GM12878 (cell line): ENCODE results near the gene TNFAIP3. TPM values are rescaled to one million over a fixed set of nuclear protein-coding genes. Genes with fewer than 3 reads are reported as not detected.

Experiments used
- BCL11A ChIP-seq: IDR thresholded peaks from 2 replicates; pipeline ENCODE4 v1.6.1; 2011; ENCODE audit warnings: low read depth, low read length
- BHLHE40 ChIP-seq, 2 experiments: fragments of 450-650 bp in 1 of 2; IDR thresholded peaks; 2 replicates each; pipeline ENCODE4 v1.6.1; 2011 to 2017; ENCODE audit warnings: low read depth in 2 of 2, borderline replicate concordance in 1 of 2, improper control_type of control experiment in 1 of 2, low read length in 1 of 2, mild to moderate bottlenecking in 1 of 2
- ESRRA ChIP-seq: IDR thresholded peaks from 2 replicates; pipeline ENCODE4 v1.6.1; 2012; ENCODE audit warnings: mild to moderate bottlenecking, low read length, improper control_type of control experiment
- HDGF ChIP-seq: fragments of 450-650 bp; IDR thresholded peaks from 2 replicates; pipeline ENCODE4 v1.6.1; 2016; ENCODE audit warnings: antibody characterized with exemption
- KLF5 ChIP-seq: fragments of 450-650 bp; IDR thresholded peaks from 2 replicates; pipeline ENCODE4 v1.6.1; 2014; ENCODE audit warnings: mild to moderate bottlenecking; ENCODE audit not compliant: partially characterized antibody
- MTA2 ChIP-seq: fragments of 450-650 bp; IDR thresholded peaks from 2 replicates; pipeline ENCODE4 v1.6.1; 2016; ENCODE audit warnings: low read depth, mild to moderate bottlenecking, moderate library complexity
- NBN ChIP-seq: fragments of 450-650 bp; IDR thresholded peaks from 2 replicates; pipeline ENCODE4 v1.6.1; 2016
- NFXL1 ChIP-seq: fragments of 450-650 bp; IDR thresholded peaks from 2 replicates; pipeline ENCODE4 v1.6.1; 2017; ENCODE audit warnings: antibody characterized with exemption, mild to moderate bottlenecking, borderline replicate concordance
- PAX5 ChIP-seq: IDR thresholded peaks from 2 replicates; pipeline ENCODE4 v1.6.1; 2011; ENCODE audit warnings: low read depth, low read length, borderline replicate concordance
- PAX8 ChIP-seq: fragments of 450-650 bp; IDR thresholded peaks from 2 replicates; pipeline ENCODE4 v1.6.1; 2017; ENCODE audit warnings: mild to moderate bottlenecking, moderate library complexity
- POLR2AphosphoS5 ChIP-seq: IDR thresholded peaks from 2 replicates; pipeline ENCODE4 v1.6.1; 2011; ENCODE audit warnings: mild to moderate bottlenecking, low read length, inconsistent platforms
- RAD51 ChIP-seq: fragments of 450-650 bp; IDR thresholded peaks from 2 replicates; pipeline ENCODE4 v1.6.1; 2016; ENCODE audit warnings: moderate library complexity, mild to moderate bottlenecking, inconsistent platforms
- RB1 ChIP-seq: fragments of 450-650 bp; formaldehyde crosslinking; IDR thresholded peaks from 2 replicates; pipeline ENCODE4 v1.6.1; 2017; ENCODE audit warnings: mild to moderate bottlenecking, borderline replicate concordance
- SREBF2 ChIP-seq: IDR thresholded peaks from 2 replicates; pipeline ENCODE4 v1.6.1; 2012; ENCODE audit warnings: mild to moderate bottlenecking, low read length
- STAT3 ChIP-seq: IDR thresholded peaks from 2 replicates; pipeline ENCODE4 v1.6.1; 2011; ENCODE audit warnings: low read depth, low read length, improper control_type of control experiment
- TBL1XR1 ChIP-seq: IDR thresholded peaks from 2 replicates; pipeline ENCODE4 v1.6.1; 2012; ENCODE audit warnings: low read depth, low read length, improper control_type of control experiment
- ZBED1 ChIP-seq: IDR thresholded peaks from 2 replicates; pipeline ENCODE4 v1.6.1; 2016; ENCODE audit warnings: borderline replicate concordance
- ZNF622 ChIP-seq: fragments of 450-650 bp; IDR thresholded peaks from 2 replicates; pipeline ENCODE4 v1.6.1; 2017; ENCODE audit warnings: mild to moderate bottlenecking, inconsistent platforms
- polyA plus RNA-seq, 11 experiments: library from polyadenylated mRNA; depleted of rRNA in 4 of 11; unstranded in 6 of 11; stranded (reverse) in 5 of 11; fragments of >200 nt; fragmentation: Nextera tagmentation in 4 of 11; fragmentation: Illumina TruSeq in 1 of 11; extraction: Ambion mirVana in 4 of 11; extraction: Trizol in 1 of 11; gene quantifications; 1 replicate in 1 of 11; 2 replicates in 10 of 11; pipeline versions ENCODE4 v1.2.1 to v1.2.3, GENCODE V29; 2011 to 2016; ENCODE audit warnings: inconsistent platforms in 2 of 11, missing spikeins in 2 of 11, low read depth in 1 of 11
- total RNA-seq, 4 experiments: library from RNA; depleted of rRNA in 3 of 4; stranded (reverse); fragments of >200 nt in 3 of 4; fragmentation: Illumina TruSeq in 1 of 4; extraction: Trizol in 1 of 4; gene quantifications; 2 replicates each; pipeline versions ENCODE4 v1.2.1 to v1.2.3, GENCODE V29; 2013 to 2021
- TF ChIP-seq, protein P1 (sequence below), 3 experiments: IDR thresholded peaks in 2 of 3; conservative IDR thresholded peaks in 1 of 3; 2 replicates each; pipeline ENCODE4 v1.5.1; 2011; ENCODE audit warnings: low read depth in 3 of 3, low read length in 3 of 3, mild to moderate bottlenecking in 3 of 3, control low read depth in 2 of 3, moderate library complexity in 2 of 3, inconsistent platforms in 1 of 3, mixed read lengths in 1 of 3; ENCODE audit not compliant: control insufficient read depth in 2 of 3, insufficient read depth in 1 of 3; ENCODE audit errors: extremely low read depth in 1 of 3
- TF ChIP-seq, protein P2 (sequence below): fragments of 450-650 bp; IDR thresholded peaks from 2 replicates; pipeline ENCODE4 v1.6.1; 2017; ENCODE audit warnings: mild to moderate bottlenecking, moderate library complexity
- TF ChIP-seq, protein P3 (sequence below): fragments of 450-650 bp; IDR thresholded peaks from 2 replicates; pipeline ENCODE4 v1.6.1; 2016; ENCODE audit warnings: mild to moderate bottlenecking
- TF ChIP-seq, protein P4 (sequence below): fragments of 450-650 bp; IDR thresholded peaks from 2 replicates; pipeline ENCODE4 v1.6.1; 2017; ENCODE audit warnings: antibody characterized with exemption, mild to moderate bottlenecking, moderate library complexity

The TNFAIP3 gene
- total and polyA plus RNA-seq, 10 of the 15 experiments (the other 5 are each of a cell fraction or from before 2014, with no cell fraction given) = 18.0 to 350 (median 127) TPM

DNA sequence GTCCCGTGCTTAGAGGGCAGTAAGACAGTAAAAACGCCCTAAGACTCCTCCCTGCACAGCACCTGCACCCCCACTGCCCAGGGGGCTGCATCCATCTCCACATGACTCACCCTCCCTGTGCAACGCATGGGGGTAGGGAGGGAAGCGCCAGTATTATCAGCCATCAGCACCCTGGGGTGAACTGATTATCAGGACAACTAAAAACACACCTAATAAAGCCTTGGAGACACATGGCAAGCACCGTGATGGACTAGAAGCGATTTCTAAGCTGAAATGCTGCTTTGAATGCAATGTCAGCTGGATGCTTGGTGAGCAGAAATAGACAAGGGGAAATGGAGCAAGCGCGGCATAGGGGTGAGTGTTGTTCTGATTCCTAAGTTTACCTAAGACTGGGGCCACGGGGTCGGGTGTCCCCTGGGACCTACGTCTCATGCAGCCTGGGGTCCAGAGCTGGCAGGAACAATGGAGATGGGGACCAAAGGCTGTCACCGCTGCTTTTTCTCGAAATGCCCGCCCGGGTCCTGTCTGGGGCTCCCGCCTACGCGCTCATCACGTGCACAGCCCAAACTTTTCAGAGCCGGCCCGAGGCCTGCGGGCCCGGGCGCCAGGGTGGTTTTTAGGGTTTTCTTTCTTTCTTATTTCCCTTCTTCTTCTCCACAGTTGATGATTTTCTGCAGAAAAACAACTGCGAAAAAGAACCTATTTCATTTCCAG, 702 bp upstream of the TNFAIP3 start (continued):
- TF ChIP-seq, protein P1, sequence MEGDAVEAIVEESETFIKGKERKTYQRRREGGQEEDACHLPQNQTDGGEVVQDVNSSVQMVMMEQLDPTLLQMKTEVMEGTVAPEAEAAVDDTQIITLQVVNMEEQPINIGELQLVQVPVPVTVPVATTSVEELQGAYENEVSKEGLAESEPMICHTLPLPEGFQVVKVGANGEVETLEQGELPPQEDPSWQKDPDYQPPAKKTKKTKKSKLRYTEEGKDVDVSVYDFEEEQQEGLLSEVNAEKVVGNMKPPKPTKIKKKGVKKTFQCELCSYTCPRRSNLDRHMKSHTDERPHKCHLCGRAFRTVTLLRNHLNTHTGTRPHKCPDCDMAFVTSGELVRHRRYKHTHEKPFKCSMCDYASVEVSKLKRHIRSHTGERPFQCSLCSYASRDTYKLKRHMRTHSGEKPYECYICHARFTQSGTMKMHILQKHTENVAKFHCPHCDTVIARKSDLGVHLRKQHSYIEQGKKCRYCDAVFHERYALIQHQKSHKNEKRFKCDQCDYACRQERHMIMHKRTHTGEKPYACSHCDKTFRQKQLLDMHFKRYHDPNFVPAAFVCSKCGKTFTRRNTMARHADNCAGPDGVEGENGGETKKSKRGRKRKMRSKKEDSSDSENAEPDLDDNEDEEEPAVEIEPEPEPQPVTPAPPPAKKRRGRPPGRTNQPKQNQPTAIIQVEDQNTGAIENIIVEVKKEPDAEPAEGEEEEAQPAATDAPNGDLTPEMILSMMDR (IDR thresholded peaks at IDR 0.05 in 2 of 3, conservative IDR thresholded peaks at IDR 0.05 in 1 of 3; ENCODE audit: control insufficient read depth in 2 of 3, extremely low read depth in 1 of 3, insufficient read depth in 1 of 3, low read depth in 3 of 3, low read length in 3 of 3) = no peak
- TF ChIP-seq KLF5 (peak; percentile 59), HDGF (no peak), BHLHE40 (IDR thresholded peaks at IDR 0.05; ENCODE audit: borderline replicate concordance in 1 of 2, low read depth in 2 of 2, low read length in 1 of 2) (peak; percentile 92 to 97), SREBF2 (no peak), PAX8 (no peak), MTA2 (peak; percentile 53; the same call in 1 of the 2 replicates), STAT3 (0 out of 2 replicates have a peak, but pooled peaks have one; percentile 35), ZNF622 (no peak), BCL11A (no peak), ZBED1 (no peak), NBN (peak; percentile 74; the same call in 1 of the 2 replicates), POLR2AphosphoS5 (no peak), RAD51 (peak; percentile 59), NFXL1 (no peak), TBL1XR1 (no peak), ESRRA (no peak), PAX5 (peak; percentile 14; the same call in 1 of the 2 replicates), RB1 (0 out of 2 replicates have a peak, but pooled peaks have one; percentile 11)
- TF ChIP-seq, protein P2, sequence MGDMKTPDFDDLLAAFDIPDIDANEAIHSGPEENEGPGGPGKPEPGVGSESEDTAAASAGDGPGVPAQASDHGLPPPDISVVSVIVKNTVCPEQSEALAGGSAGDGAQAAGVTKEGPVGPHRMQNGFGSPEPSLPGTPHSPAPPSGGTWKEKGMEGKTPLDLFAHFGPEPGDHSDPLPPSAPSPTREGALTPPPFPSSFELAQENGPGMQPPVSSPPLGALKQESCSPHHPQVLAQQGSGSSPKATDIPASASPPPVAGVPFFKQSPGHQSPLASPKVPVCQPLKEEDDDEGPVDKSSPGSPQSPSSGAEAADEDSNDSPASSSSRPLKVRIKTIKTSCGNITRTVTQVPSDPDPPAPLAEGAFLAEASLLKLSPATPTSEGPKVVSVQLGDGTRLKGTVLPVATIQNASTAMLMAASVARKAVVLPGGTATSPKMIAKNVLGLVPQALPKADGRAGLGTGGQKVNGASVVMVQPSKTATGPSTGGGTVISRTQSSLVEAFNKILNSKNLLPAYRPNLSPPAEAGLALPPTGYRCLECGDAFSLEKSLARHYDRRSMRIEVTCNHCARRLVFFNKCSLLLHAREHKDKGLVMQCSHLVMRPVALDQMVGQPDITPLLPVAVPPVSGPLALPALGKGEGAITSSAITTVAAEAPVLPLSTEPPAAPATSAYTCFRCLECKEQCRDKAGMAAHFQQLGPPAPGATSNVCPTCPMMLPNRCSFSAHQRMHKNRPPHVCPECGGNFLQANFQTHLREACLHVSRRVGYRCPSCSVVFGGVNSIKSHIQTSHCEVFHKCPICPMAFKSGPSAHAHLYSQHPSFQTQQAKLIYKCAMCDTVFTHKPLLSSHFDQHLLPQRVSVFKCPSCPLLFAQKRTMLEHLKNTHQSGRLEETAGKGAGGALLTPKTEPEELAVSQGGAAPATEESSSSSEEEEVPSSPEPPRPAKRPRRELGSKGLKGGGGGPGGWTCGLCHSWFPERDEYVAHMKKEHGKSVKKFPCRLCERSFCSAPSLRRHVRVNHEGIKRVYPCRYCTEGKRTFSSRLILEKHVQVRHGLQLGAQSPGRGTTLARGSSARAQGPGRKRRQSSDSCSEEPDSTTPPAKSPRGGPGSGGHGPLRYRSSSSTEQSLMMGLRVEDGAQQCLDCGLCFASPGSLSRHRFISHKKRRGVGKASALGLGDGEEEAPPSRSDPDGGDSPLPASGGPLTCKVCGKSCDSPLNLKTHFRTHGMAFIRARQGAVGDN = peak; percentile 45
- TF ChIP-seq, protein P3, sequence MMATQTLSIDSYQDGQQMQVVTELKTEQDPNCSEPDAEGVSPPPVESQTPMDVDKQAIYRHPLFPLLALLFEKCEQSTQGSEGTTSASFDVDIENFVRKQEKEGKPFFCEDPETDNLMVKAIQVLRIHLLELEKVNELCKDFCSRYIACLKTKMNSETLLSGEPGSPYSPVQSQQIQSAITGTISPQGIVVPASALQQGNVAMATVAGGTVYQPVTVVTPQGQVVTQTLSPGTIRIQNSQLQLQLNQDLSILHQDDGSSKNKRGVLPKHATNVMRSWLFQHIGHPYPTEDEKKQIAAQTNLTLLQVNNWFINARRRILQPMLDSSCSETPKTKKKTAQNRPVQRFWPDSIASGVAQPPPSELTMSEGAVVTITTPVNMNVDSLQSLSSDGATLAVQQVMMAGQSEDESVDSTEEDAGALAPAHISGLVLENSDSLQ = 0 out of 2 replicates have a peak, but pooled peaks have one; percentile 19
- TF ChIP-seq, protein P4, sequence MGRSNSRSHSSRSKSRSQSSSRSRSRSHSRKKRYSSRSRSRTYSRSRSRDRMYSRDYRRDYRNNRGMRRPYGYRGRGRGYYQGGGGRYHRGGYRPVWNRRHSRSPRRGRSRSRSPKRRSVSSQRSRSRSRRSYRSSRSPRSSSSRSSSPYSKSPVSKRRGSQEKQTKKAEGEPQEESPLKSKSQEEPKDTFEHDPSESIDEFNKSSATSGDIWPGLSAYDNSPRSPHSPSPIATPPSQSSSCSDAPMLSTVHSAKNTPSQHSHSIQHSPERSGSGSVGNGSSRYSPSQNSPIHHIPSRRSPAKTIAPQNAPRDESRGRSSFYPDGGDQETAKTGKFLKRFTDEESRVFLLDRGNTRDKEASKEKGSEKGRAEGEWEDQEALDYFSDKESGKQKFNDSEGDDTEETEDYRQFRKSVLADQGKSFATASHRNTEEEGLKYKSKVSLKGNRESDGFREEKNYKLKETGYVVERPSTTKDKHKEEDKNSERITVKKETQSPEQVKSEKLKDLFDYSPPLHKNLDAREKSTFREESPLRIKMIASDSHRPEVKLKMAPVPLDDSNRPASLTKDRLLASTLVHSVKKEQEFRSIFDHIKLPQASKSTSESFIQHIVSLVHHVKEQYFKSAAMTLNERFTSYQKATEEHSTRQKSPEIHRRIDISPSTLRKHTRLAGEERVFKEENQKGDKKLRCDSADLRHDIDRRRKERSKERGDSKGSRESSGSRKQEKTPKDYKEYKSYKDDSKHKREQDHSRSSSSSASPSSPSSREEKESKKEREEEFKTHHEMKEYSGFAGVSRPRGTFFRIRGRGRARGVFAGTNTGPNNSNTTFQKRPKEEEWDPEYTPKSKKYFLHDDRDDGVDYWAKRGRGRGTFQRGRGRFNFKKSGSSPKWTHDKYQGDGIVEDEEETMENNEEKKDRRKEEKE = no peak
